DOHH2 (cell line): ENCODE data around the gene EML4.
"Not testable (repeated sequence)": the region's sequence is repeated elsewhere in the genome, so short reads cannot be mapped to it uniquely, and the experiment has no call there.

Experiments used
- CTCF ChIP-seq: fragments of 200-600 bp; sonication (generic); IDR thresholded peaks from one replicate; pipeline ENCODE4 v1.5.1; 2014; ENCODE audit warnings: antibody characterized with exemption, mild to moderate bottlenecking, low read depth, low read length; ENCODE audit not compliant: poor library complexity, severe bottlenecking
- EZH2phosphoT487 ChIP-seq: fragments of 200-600 bp; sonication (generic); IDR thresholded peaks from 2 replicates; pipeline ENCODE4 v1.6.1; 2017; ENCODE audit warnings: borderline replicate concordance, mild to moderate bottlenecking, antibody characterized with exemption, low read length, moderate library complexity, mixed read lengths

GRCh38 chr2:42130858-42131257 is 38.3 kb upstream of the EML4 start:
- not testable (repeated sequence) for TF ChIP-seq CTCF, EZH2phosphoT487
